Measurements from ENCODE around the gene ADD3.
"Not testable (repeated sequence)": the region's sequence is repeated elsewhere in the genome, so short reads cannot be mapped to it uniquely, and the experiment has no call there.

The ADD3 gene

GRCh38 chr10:110036640-110037039, 28.9 kb downstream of the ADD3 start:
- DNase-seq: no peak

- no peak for DNase-seq
These were observed 31.5 kb downstream of the ADD3 start for GRCh38 chr10:110039254-110039653.

- DNase-seq: no peak
These were observed 32.3 kb downstream of the ADD3 start for GRCh38 chr10:110040108-110040507.

- DNase-seq: no peak
These were observed 33.1 kb downstream of the ADD3 start for GRCh38 chr10:110040767-110041478.

- DNase-seq: no peak
These were observed 33.7 kb downstream of the ADD3 start for GRCh38 chr10:110041479-110041829.

- DNase-seq: no peak
These were observed 34.4 kb downstream of the ADD3 start for GRCh38 chr10:110042181-110042580.

GRCh38 chr10:110042891-110043290, 35.1 kb downstream of the ADD3 start:
- DNase-seq: no peak

GRCh38 chr10:110044681-110045080, 36.9 kb downstream of the ADD3 start:
- DNase-seq: no peak

- DNase-seq: no peak
These were observed 38.0 kb downstream of the ADD3 start for GRCh38 chr10:110045772-110046171.

GRCh38 chr10:110048145-110048544, 40.4 kb downstream of the ADD3 start:
- DNase-seq: not testable (repeated sequence)

GRCh38 chr10:110048781-110049180, 41.0 kb downstream of the ADD3 start:
- no peak for DNase-seq

- not testable (repeated sequence) for DNase-seq
These were observed 42.3 kb downstream of the ADD3 start for GRCh38 chr10:110049889-110050591.

GRCh38 chr10:110051487-110051886, 43.7 kb downstream of the ADD3 start:
- DNase-seq: no peak

- DNase-seq: no peak
These were observed 45.1 kb downstream of the ADD3 start for GRCh38 chr10:110052916-110053315.

- no peak for DNase-seq
These were observed 49.0 kb downstream of the ADD3 start for GRCh38 chr10:110056822-110057221.

- DNase-seq: no peak
These were observed 49.7 kb downstream of the ADD3 start for GRCh38 chr10:110057456-110057855.

GRCh38 chr10:110058212-110058611, 50.4 kb downstream of the ADD3 start:
- no peak for DNase-seq

GRCh38 chr10:110059925-110060324, 52.1 kb downstream of the ADD3 start:
- DNase-seq: no peak

GRCh38 chr10:110061687-110062086, 53.9 kb downstream of the ADD3 start:
- no peak for DNase-seq

- no peak for DNase-seq
These were observed 57.5 kb downstream of the ADD3 start for GRCh38 chr10:110065269-110065668.

GRCh38 chr10:110067960-110068770, 60.4 kb downstream of the ADD3 start:
- no peak for DNase-seq

- DNase-seq: no peak
These were observed 61.0 kb downstream of the ADD3 start for GRCh38 chr10:110068780-110069179.

GRCh38 chr10:110069502-110069982, 61.8 kb downstream of the ADD3 start:
- no peak for DNase-seq

- DNase-seq: no peak
These were observed 66.1 kb downstream of the ADD3 start for GRCh38 chr10:110073896-110074295.

Measured in right forelimb (tissue), 1 donor.